ENCODE results near the gene CNTFR.
A peak's percentile ranks its signal among the peaks of the same experiment; 100 is the strongest.

Gene CNTFR

GRCh38 chr9:34518110-34518616, 71.4 kb downstream of the CNTFR start:
- TF ChIP-seq ELF4 (IDR thresholded peaks at IDR 0.05): no peak
- TF ChIP-seq CTBP1 (IDR thresholded peaks at IDR 0.05; ENCODE audit: borderline replicate concordance): no peak
- TF ChIP-seq PKNOX1 (IDR thresholded peaks at IDR 0.05): no peak
- no peak for TF ChIP-seq FOXM1 (IDR thresholded peaks at IDR 0.05; ENCODE audit: borderline replicate concordance)
- TF ChIP-seq SUZ12 (IDR thresholded peaks at IDR 0.05): no peak
- no peak for TF ChIP-seq ARNT (IDR thresholded peaks at IDR 0.05)
- no peak for TF ChIP-seq BHLHE40 (IDR thresholded peaks at IDR 0.05; ENCODE audit: borderline replicate concordance)
- no peak for TF ChIP-seq FOXA1 (IDR thresholded peaks at IDR 0.05)
- no peak for TF ChIP-seq SP1 (IDR thresholded peaks at IDR 0.05)
- no peak for TF ChIP-seq HDGF (IDR thresholded peaks at IDR 0.05; ENCODE audit: borderline replicate concordance)
- TF ChIP-seq TARDBP (IDR thresholded peaks at IDR 0.05): no peak
- no peak for TF ChIP-seq ZNF384 (IDR thresholded peaks at IDR 0.05)
- TF ChIP-seq LEF1 (IDR thresholded peaks at IDR 0.05; ENCODE audit: borderline replicate concordance): no peak
- TF ChIP-seq NFRKB (IDR thresholded peaks at IDR 0.05): no peak
- TF ChIP-seq FOXK2 (IDR thresholded peaks at IDR 0.05): no peak
- TF ChIP-seq L3MBTL2 (conservative IDR thresholded peaks at IDR 0.05): no peak
- POLR2A ChIA-PET: no interaction called here
- DNase-seq (ENCODE audit: extremely low spot score): no peak
- CTCF ChIA-PET: no interaction called here

GRCh38 chr9:34517185-34517584, 72.3 kb downstream of the CNTFR start:
- ChIA-PET POLR2A (no interaction called here), CTCF (no interaction called here)
- no peak for TF ChIP-seq SUZ12 (IDR thresholded peaks at IDR 0.05)
- DNase-seq (ENCODE audit: extremely low spot score): no peak

DNA sequence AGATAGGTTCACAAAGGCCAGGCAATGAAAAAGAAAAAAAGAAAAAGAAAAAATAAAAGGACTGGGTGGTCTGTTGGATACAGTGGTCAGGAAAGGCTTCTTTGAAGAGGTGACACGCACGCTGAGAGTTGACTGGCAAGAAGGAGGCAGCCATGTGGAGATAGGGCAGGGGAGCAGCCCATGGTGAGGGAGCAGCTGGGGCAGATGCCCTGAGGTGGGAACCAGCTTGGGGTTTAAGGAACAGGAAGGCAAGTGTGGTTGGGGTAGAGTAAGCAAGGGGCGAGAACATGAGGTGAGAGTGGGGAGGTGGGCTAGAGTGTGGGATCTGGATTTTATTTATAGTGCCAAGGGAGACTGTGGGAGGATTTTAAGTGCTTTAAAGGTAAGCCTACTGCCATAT, 73.6 kb downstream of the CNTFR start:
- ChIA-PET POLR2A (no interaction called here), CTCF (no interaction called here)
- no peak for TF ChIP-seq ELF4 (IDR thresholded peaks at IDR 0.05)
- TF ChIP-seq L3MBTL2 (conservative IDR thresholded peaks at IDR 0.05): no peak
- no peak for TF ChIP-seq FOXM1 (IDR thresholded peaks at IDR 0.05; ENCODE audit: borderline replicate concordance)
- TF ChIP-seq BHLHE40 (IDR thresholded peaks at IDR 0.05; ENCODE audit: borderline replicate concordance): no peak
- TF ChIP-seq LEF1 (IDR thresholded peaks at IDR 0.05; ENCODE audit: borderline replicate concordance): no peak
- no peak for DNase-seq (ENCODE audit: extremely low spot score)

DNA sequence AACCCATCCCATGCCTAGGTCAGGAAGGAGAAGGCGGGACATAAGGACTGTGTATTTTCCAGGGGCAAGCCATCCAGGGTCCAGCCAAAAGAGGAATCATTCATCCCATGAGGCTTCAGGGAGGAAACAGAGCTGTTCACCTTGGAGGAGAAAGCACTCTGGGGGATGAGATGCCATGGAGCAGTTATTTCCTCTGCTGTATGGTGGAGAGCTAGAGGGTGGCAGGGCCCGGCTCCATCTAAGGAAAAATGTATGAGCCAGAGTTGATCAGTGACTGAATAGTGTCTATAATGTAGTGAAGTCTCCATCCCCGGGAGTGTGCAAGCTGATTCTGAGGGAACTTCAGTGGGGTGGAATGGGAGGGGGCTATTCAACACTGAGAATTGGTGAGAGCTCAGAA, 74.7 kb downstream of the CNTFR start:
- ChIA-PET POLR2A (no interaction called here), CTCF (no interaction called here)
- DNase-seq (ENCODE audit: extremely low spot score): no peak
- TF ChIP-seq SP1 (IDR thresholded peaks at IDR 0.05) (no peak), CTBP1 (IDR thresholded peaks at IDR 0.05; ENCODE audit: borderline replicate concordance) (no peak), TARDBP (IDR thresholded peaks at IDR 0.05) (no peak), ELF4 (IDR thresholded peaks at IDR 0.05) (no peak), NFRKB (IDR thresholded peaks at IDR 0.05) (no peak), ZNF384 (IDR thresholded peaks at IDR 0.05) (no peak), FOXM1 (IDR thresholded peaks at IDR 0.05; ENCODE audit: borderline replicate concordance) (no peak), PKNOX1 (IDR thresholded peaks at IDR 0.05) (no peak), FOXK2 (IDR thresholded peaks at IDR 0.05) (no peak), ARNT (IDR thresholded peaks at IDR 0.05) (no peak), FOXA1 (IDR thresholded peaks at IDR 0.05) (no peak), LEF1 (IDR thresholded peaks at IDR 0.05; ENCODE audit: borderline replicate concordance) (no peak), L3MBTL2 (conservative IDR thresholded peaks at IDR 0.05) (no peak)

GRCh38 chr9:34514401-34514800, 75.1 kb downstream of the CNTFR start:
- ChIA-PET CTCF (no interaction called here), POLR2A (interaction anchor here (1.9 kb wide), 1 partner anchor 9 kb away, joined by 6 read pairs; the partner anchor contains the start of gene ENHO)
- TF ChIP-seq ARNT (IDR thresholded peaks at IDR 0.05): no peak
- TF ChIP-seq FOXM1 (IDR thresholded peaks at IDR 0.05; ENCODE audit: borderline replicate concordance): no peak
- no peak for TF ChIP-seq NFRKB (IDR thresholded peaks at IDR 0.05)
- TF ChIP-seq PKNOX1 (IDR thresholded peaks at IDR 0.05): no peak
- TF ChIP-seq ZNF384 (IDR thresholded peaks at IDR 0.05): no peak
- TF ChIP-seq TARDBP (IDR thresholded peaks at IDR 0.05): no peak
- TF ChIP-seq L3MBTL2 (conservative IDR thresholded peaks at IDR 0.05): no peak
- TF ChIP-seq SUZ12 (IDR thresholded peaks at IDR 0.05): no peak
- TF ChIP-seq SP1 (IDR thresholded peaks at IDR 0.05): no peak
- TF ChIP-seq FOXA1 (IDR thresholded peaks at IDR 0.05): no peak
- no peak for TF ChIP-seq CTBP1 (IDR thresholded peaks at IDR 0.05; ENCODE audit: borderline replicate concordance)
- no peak for TF ChIP-seq HDGF (IDR thresholded peaks at IDR 0.05; ENCODE audit: borderline replicate concordance)
- no peak for TF ChIP-seq ELF4 (IDR thresholded peaks at IDR 0.05)
- no peak for TF ChIP-seq BHLHE40 (IDR thresholded peaks at IDR 0.05; ENCODE audit: borderline replicate concordance)
- no peak for DNase-seq (ENCODE audit: extremely low spot score)

GRCh38 chr9:34513567-34514214, 75.8 kb downstream of the CNTFR start:
- POLR2A ChIA-PET: interaction anchor here (1.9 kb wide), 1 partner anchor 9 kb away, joined by 6 read pairs; the partner anchor contains the start of gene ENHO
- CTCF ChIA-PET: interaction anchor here (0.6 to 1.3 kb wide), 3 partner anchors 14 to 78 kb away, joined by 3 to 5 read pairs (median 4); no protein-coding TSS in a partner anchor
- TF ChIP-seq BHLHE40 (IDR thresholded peaks at IDR 0.05; ENCODE audit: borderline replicate concordance): no peak

More at GRCh38 chr9:34513567-34514214, 75.8 kb downstream of the CNTFR start:
- DNase-seq (ENCODE audit: extremely low spot score): peak; percentile 34
